ENCODE results near the gene HSPA1B. TPM values are rescaled to one million over a fixed set of nuclear protein-coding genes. Genes with fewer than 3 reads are reported as not detected.

The HSPA1B gene
- total RNA-seq, 1 experiment from 2014 or later = 147 TPM

DNA sequence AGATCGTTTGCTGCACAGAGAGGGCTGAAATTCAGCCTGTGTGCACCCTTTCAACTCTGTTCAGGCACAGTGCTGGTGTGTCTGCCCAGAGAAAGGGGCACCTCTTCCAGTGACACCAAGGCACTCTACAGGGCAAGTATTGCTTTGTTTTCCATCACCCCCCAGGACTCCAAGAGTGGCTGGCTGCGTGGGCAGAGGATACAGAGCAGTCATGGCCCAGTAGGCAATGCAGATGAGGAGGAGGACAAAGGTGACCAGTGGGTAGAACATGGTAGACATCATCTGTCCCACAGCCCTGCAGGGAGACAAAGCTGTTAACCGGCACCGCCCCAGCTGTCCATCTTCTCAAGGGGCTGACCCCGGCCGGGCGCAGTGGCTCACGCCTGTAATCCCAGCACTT is 41.8 kb downstream of the HSPA1B start:
- in situ Hi-C loops (cut with HindIII; ENCODE audit: low pct_unique_long_range_greater_than_20kb, low sequenced_read_pairs) = no loop called here
- no peaks in the 10 kb centered on the region for H3K9me3 ChIP-seq (ENCODE audit: control insufficient read depth, insufficient read depth, low read depth, low read length)
- no peak overlapping the region for H3K4me3 ChIP-seq (ENCODE audit: low read depth in 2 of 2, low read length in 2 of 2)
- H3K36me3 ChIP-seq (ENCODE audit: control insufficient read depth, insufficient read depth, low read length) = no peaks in the 10 kb centered on the region
- TF ChIP-seq REST (IDR thresholded peaks at IDR 0.05; ENCODE audit: insufficient read depth in 1 of 2, low read depth in 2 of 2, low read length in 1 of 2) (no peak), POLR2AphosphoS5 (IDR thresholded peaks at IDR 0.05; ENCODE audit: low read depth, low read length) (no peak), SIN3A (IDR thresholded peaks at IDR 0.05; ENCODE audit: borderline replicate concordance, insufficient read depth, low read depth, low read length) (no peak)
- TF ChIP-seq, protein P1, sequence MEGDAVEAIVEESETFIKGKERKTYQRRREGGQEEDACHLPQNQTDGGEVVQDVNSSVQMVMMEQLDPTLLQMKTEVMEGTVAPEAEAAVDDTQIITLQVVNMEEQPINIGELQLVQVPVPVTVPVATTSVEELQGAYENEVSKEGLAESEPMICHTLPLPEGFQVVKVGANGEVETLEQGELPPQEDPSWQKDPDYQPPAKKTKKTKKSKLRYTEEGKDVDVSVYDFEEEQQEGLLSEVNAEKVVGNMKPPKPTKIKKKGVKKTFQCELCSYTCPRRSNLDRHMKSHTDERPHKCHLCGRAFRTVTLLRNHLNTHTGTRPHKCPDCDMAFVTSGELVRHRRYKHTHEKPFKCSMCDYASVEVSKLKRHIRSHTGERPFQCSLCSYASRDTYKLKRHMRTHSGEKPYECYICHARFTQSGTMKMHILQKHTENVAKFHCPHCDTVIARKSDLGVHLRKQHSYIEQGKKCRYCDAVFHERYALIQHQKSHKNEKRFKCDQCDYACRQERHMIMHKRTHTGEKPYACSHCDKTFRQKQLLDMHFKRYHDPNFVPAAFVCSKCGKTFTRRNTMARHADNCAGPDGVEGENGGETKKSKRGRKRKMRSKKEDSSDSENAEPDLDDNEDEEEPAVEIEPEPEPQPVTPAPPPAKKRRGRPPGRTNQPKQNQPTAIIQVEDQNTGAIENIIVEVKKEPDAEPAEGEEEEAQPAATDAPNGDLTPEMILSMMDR (IDR thresholded peaks at IDR 0.05) = no peak
- no TSS peak for BruUV-seq (replicated peaks)
- intact Hi-C loops (cut with micrococcal nuclease; ENCODE audit: unreplicated experiment) = no loop called here
- ChIA-PET POLR2A (interaction anchor here (0.7 kb wide), 1 partner anchor 12 kb away, joined by 10 read pairs; no protein-coding TSS in a partner anchor), CTCF (no interaction called here)
- H3K27me3 ChIP-seq (ENCODE audit: control insufficient read depth, insufficient read depth, low read length) = no peaks in the 10 kb centered on the region
- H3K27ac ChIP-seq (ENCODE audit: low read length) = peak overlapping the region; percentile 36; the same call in 1 of the 2 replicates
- ATAC-seq = no peak
- peaks cover 40% of the 10 kb centered on the region for H3K4me1 ChIP-seq (ENCODE audit: control insufficient read depth, insufficient read depth, low read length)
- DNase-seq (ENCODE audit: low read depth, low spot score) = no peak

DNA sequence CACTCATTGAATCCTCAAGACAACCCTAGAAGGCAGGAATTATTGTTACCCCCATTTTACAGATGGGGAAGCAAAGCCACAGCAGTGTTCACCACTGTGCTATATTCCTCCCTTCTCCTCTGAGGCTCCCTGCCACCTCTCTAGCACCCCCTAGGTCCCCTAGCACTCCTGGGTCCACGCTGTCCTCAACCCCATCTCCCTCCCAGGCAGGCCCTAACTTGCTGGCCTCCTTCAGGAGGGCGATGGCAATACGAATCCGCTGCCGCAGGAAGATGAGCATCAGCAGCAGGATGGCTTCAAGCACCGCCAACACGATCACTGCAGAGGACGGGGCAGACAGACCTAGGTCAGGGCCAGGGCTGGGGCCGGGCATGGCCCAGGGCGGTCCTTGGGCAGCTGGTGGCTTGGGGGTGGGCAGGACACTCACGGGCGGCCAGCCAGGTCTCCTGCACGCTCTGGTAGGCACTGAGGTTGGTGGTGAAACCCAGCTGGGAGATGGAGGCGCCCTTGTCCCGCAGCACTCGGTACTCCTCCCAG is 42.9 kb downstream of the HSPA1B start:
- no peaks in the 10 kb centered on the region for H3K36me3 ChIP-seq (ENCODE audit: control insufficient read depth, insufficient read depth, low read length)
- ATAC-seq (peak; percentile 27; the same call in 1 of the 2 replicates), DNase-seq (ENCODE audit: low read depth, low spot score) (no peak)
- intact Hi-C loops (cut with micrococcal nuclease; ENCODE audit: unreplicated experiment) = no loop called here
- in situ Hi-C loops (cut with HindIII; ENCODE audit: low pct_unique_long_range_greater_than_20kb, low sequenced_read_pairs) = no loop called here
- peaks cover 38% of the 10 kb centered on the region for H3K4me1 ChIP-seq (ENCODE audit: control insufficient read depth, insufficient read depth, low read length)
- no peak for TF ChIP-seq POLR2AphosphoS5 (IDR thresholded peaks at IDR 0.05; ENCODE audit: low read depth, low read length)
- H3K9me3 ChIP-seq (ENCODE audit: control insufficient read depth, insufficient read depth, low read depth, low read length) = no peaks in the 10 kb centered on the region
- ChIA-PET POLR2A (no interaction called here), CTCF (interaction anchor here (0.6 kb wide), 1 partner anchor 14 kb away, joined by 4 read pairs; no protein-coding TSS in a partner anchor)
- H3K27me3 ChIP-seq (ENCODE audit: control insufficient read depth, insufficient read depth, low read length) = no peaks in the 10 kb centered on the region
- no TSS peak for BruUV-seq (replicated peaks)
- peak overlapping the region; percentile 62 for H3K27ac ChIP-seq (ENCODE audit: low read length)
- no peak overlapping the region for H3K4me3 ChIP-seq (ENCODE audit: low read depth in 2 of 2, low read length in 2 of 2)

DNA sequence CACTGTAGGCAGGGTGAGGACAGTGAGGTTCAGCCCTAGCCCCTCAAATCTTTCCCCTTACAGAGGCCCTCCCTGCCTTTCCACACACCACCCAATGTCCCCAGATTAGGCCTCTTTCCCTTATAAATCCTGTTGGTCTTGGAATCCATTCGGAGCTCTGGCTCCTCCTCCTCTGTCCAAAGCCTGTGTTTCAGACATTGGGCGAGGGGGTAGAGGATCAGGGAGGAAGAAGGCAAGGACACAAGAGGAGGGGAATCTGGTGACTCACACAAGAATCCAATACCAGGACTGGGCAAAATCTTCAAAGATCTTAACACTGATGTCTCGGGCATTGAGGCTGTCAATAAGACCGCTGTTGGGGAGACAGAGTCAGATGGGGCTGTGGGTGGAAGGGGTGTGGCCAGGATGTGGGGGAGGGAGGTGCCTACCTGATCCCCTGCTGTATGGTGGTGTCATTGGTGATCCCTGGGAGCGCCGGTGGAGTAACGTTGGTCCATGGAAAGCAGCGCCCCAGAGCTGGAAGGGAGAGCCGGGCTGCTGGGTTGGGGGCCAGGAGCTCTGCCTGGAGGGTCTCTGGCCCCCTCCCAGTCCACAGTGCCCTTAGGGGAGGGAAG is 43.6 kb downstream of the HSPA1B start:
- no peaks in the 10 kb centered on the region for H3K9me3 ChIP-seq (ENCODE audit: control insufficient read depth, insufficient read depth, low read depth, low read length)
- in situ Hi-C loops (cut with HindIII; ENCODE audit: low pct_unique_long_range_greater_than_20kb, low sequenced_read_pairs) = no loop called here
- ChIA-PET POLR2A (no interaction called here), CTCF (interaction anchor here (0.6 kb wide), 1 partner anchor 14 kb away, joined by 4 read pairs; no protein-coding TSS in a partner anchor)
- BruUV-seq (replicated peaks) = no TSS peak
- DNase-seq (ENCODE audit: low read depth, low spot score) (no peak), ATAC-seq (no peak)
- H3K27ac ChIP-seq (ENCODE audit: low read length) = peak overlapping the region; percentile 62
- intact Hi-C loops (cut with micrococcal nuclease; ENCODE audit: unreplicated experiment) = no loop called here
- peaks cover 36% of the 10 kb centered on the region for H3K4me1 ChIP-seq (ENCODE audit: control insufficient read depth, insufficient read depth, low read length)
- TF ChIP-seq, protein P1 (IDR thresholded peaks at IDR 0.05) = no peak
- TF ChIP-seq TCF7L2 (IDR thresholded peaks at IDR 0.05; ENCODE audit: low read depth, low read length) (no peak), REST (IDR thresholded peaks at IDR 0.05; ENCODE audit: insufficient read depth in 1 of 2, low read depth in 2 of 2, low read length in 1 of 2) (no peak), POLR2AphosphoS5 (IDR thresholded peaks at IDR 0.05; ENCODE audit: low read depth, low read length) (no peak), SIN3A (IDR thresholded peaks at IDR 0.05; ENCODE audit: borderline replicate concordance, insufficient read depth, low read depth, low read length) (no peak)
- no peak overlapping the region for H3K4me3 ChIP-seq (ENCODE audit: low read depth in 2 of 2, low read length in 2 of 2)
- H3K36me3 ChIP-seq (ENCODE audit: control insufficient read depth, insufficient read depth, low read length) = no peaks in the 10 kb centered on the region
- no peaks in the 10 kb centered on the region for H3K27me3 ChIP-seq (ENCODE audit: control insufficient read depth, insufficient read depth, low read length)

Data from Panc1 (cell line).